ENCODE measurements around the gene GABRE.
"Not testable (repeated sequence)": the region's sequence is repeated elsewhere in the genome, so short reads cannot be mapped to it uniquely, and the experiment has no call there.

GABRE gene

DNA sequence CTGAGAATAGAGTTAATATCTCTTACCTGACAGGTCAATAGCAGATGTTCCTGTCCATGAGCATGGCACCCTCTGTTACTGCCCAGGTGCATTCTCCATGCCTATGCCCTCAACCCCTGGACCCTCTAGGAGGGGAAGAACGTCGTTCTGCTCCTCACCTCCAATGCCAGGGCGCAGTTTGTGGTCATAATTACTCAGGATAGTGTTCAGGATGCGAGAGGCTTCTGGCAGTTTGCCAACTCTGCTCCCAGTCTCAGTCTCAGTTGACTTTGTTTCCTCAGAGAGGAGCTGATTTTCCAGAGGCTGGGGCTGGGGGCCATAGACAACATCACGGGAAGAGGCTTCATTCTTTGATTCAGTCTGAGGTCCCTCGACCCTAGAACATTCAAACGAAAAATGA is 4.4 kb downstream of the GABRE start:
- no peak for DNase-seq (ENCODE audit: low read depth in 1 of 2, low spot score in 1 of 2)

DNA sequence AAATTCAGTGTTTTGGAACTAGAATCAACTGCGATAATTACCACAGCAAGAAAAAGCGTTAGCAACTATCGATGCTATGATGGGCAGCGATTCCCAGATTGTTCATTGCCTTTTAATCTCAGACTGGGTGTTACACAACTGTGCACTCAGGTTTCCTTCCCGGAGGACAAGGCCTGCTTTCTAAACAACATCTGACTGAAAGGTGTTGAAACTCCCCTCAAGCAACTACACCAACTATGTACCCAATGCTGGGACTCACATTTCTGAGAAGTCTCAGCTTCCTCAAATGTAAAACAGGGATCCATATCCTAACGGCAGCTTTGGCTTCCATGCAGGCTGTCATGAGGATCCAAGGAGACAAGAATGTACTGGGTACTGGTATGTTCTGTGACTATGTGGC is 8.2 kb downstream of the GABRE start:
- no peak for DNase-seq (ENCODE audit: low read depth in 1 of 2, low spot score in 1 of 2)

DNA sequence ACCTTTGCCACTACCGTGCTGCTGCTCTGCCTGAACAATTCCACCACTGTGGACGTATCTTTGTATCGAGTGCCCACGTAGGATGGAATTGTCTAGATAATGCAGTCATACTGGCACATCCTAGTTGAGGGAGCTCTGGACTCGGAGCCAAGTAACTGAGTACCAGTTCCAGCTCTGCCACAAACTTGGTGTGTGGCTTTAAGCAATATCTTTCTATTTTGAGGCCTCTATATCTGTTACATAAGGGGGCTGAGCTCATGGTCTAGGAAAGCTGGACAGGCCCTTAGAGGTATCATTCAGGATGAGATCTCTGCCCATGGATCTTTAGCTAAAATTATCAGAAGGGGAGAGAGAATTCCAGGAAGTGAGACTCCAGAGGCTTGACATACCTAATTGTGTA is 12.4 kb downstream of the GABRE start:
- no peak for DNase-seq (ENCODE audit: low read depth in 1 of 2, low spot score in 1 of 2)

DNA sequence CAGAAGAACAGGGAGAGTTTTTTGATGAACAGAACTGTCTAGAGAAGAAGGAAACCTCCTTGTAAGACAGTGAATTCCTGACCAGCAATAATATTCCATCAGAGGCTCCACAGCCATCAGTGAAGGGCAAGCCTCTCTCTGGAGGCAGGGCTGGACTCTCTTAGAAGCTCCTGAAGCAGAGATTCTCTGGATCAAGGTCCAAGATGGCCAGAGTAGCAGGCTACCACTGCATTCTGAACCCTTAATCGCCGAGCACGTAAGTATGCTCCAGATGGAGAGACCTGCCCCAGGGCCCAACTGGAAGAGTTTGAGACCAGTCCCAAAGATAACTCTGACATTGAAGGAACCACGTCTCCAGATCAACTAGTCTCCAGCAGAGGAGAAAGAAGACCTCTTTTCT is 16.4 kb downstream of the GABRE start:
- no peak for DNase-seq (ENCODE audit: low read depth in 1 of 2, low spot score in 1 of 2)

DNA sequence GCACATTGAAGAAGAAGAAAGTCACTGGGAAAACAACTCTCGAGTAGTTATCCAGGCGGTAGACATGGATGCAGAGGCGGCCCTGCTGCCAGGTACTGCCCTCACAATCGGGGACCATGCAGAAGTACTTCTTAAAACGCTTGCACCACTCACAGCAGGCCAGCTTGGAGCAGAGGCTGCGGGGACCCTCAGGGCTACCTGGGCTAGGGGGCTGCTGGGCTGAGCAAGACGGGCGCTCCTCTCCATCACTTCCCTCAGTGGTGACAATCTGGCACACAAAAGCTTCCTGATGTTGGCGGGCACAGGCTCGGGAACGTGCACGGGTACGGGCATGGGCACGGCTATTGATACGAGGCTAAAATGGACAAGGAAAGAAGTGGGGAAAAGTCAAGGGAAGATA is 19.7 kb downstream of the GABRE start:
- no peak for DNase-seq (ENCODE audit: low read depth in 1 of 2, low spot score in 1 of 2)

DNA sequence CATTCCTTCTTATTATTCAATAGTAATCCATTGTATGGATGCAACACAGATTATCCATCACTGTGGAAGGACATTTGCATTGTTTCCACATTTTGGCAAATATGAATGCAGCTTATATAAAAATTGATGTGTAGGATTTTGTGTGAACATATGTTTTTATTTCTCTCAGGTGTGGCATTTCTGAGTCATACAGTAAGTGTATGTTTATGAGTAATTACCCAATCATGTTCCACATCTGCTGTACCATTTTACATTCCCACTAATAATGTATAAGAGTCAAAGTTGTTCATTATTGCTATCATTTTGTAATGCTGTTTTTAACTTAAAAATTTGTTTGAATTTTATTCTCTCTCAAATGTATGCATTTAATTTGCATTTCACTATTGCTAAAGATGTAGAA is 36.3 kb downstream of the GABRE start:
- DNase-seq (ENCODE audit: low read depth in 1 of 2, low spot score in 1 of 2): no peak

DNA sequence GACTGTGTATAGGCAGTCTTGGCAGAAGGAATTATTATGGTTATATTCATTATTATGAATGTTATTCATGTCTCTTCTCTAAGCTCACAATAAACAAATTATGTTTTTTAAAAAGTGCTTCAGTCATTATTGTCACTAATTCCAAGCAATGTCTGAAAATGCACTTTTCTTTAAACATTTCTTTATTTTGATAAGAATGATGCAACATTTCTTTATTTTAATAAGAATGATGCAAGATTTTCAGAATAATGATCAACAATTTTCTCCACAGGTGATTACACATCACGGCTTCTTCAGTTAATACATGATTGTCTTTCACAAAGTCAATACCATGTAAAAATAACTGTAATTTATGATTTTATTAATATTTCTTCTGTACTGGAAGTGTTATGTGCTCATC is 39.1 kb downstream of the GABRE start:
- DNase-seq (ENCODE audit: low read depth in 1 of 2, low spot score in 1 of 2): no peak

DNA sequence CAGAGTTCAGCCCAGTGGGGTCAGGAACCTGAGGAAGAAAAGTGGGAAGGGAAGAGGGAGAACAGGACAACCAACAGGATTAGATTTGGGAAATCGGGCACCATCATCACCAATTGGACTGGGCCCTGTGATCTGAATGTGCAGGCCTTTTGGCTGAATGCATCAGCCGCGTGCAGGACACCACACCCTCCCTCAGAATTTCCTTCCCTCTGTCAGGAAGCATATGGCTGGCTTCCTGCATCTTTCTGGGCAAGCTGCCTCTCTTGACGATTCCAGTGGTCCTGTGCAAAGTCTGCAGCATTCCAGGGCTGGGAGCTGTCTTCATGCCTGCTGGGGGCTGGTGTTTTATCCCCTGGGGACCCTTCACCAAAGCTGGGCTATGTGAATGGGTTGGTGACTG is 45.4 kb downstream of the GABRE start:
- DNase-seq (ENCODE audit: low read depth in 1 of 2, low spot score in 1 of 2): no peak

DNA sequence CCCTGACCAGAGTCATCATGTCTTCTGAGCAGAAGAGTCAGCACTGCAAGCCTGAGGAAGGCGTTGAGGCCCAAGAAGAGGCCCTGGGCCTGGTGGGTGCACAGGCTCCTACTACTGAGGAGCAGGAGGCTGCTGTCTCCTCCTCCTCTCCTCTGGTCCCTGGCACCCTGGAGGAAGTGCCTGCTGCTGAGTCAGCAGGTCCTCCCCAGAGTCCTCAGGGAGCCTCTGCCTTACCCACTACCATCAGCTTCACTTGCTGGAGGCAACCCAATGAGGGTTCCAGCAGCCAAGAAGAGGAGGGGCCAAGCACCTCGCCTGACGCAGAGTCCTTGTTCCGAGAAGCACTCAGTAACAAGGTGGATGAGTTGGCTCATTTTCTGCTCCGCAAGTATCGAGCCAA is 50.8 kb downstream of the GABRE start:
- DNase-seq (ENCODE audit: low read depth in 1 of 2, low spot score in 1 of 2): no peak

DNA sequence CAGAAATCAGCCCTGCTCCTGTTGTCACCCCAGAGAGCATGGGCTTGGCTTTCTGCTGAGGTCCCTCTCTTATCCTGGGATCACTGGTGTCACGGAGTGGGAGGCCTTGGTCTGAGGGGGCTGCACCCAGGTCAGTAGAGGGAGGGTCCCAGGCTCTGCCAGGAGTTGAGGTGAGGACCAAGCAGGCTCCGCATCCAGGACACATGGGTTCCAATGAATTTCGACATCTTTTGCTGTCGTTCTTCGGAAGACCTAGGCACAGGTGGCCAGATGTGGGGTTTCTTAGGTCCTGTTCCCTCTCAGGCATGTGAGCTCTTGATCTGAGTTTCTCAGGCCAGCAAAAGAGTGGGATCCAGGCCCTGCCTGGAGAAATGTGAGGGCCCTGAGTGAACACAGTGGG is 51.8 kb downstream of the GABRE start:
- DNase-seq (ENCODE audit: low read depth in 1 of 2, low spot score in 1 of 2): no peak

DNA sequence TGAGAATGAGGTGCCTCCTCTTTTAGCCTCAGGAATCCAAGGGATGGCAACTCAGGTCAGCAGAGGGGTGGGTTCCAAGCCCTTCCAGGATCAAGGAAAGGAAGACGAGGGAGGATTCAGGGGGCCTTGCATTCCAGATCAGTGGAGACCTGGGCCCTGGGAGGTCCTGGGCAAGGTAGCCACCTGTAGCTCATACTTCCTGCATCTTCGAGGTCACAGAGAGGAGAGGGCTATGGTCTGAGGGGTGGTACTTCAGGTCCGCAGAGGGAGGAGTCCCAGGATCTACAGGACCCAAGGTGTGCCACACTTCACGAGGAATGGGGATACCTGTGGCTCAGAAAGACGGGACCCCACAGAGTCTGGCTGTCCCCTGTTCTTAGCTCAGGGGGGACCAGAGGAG is 52.6 kb downstream of the GABRE start:
- no peak for DNase-seq (ENCODE audit: low read depth in 1 of 2, low spot score in 1 of 2)

DNA sequence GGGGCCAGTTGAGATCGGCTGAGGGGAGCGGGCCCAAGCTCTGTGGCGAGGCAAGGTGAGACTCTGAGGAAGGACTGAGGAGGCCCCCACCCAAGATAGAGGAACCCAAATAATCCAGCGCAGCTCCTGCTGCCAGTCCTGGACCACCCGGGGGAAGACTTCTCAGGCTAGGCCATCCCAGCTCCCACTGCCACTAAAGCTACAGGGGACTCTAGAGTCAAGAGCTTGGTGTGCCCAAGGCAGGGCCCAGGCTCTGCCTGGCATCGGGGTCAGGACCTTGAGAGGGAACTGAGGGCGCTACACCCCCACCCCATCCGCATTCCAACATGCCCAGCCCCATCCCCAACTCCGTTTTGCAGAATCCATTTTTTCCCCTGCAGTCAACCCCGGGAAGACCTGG is 53.2 kb downstream of the GABRE start:
- DNase-seq (ENCODE audit: low read depth in 1 of 2, low spot score in 1 of 2): no peak

DNA sequence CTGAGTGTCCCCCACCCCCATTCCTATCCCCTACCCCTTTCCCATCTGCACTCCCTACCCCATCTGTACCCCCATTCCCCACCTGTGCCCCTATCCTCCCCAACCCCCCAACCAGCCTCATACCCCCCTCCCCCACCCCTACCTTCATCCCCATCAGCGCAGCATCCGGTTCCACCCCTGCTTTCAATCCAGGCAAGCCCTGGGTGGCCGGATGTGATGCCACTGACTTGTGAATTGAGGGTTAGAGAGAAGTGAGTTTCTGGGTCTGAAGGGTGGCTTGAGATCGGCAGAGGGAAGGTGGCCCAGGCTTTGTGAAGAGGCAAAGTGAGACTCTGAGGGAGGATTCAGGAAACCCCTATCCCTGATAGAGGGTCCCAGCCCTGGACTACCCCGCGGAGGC is 53.9 kb downstream of the GABRE start:
- DNase-seq (ENCODE audit: low read depth in 1 of 2, low spot score in 1 of 2): no peak

DNA sequence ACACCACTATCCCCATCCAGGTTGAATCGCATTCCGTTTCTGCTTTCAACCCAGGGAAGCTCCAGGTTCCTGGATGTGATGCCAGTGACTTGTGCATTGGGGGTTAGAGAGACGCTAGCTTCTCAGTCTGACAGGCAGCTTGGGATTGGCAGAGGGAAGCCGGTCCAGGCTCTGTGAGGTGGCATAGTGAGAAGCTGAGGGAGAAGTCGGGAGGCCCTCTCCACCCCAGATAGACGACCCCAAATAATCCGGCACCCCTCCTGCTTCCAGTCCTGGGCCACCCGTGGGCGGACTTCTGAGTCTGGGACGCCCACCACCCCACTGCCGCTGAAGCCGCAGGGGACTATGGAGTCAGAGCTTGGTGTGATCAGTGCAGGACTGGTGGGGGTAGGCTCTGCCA is 54.4 kb downstream of the GABRE start:
- no peak for DNase-seq (ENCODE audit: low read depth in 1 of 2, low spot score in 1 of 2)

DNA sequence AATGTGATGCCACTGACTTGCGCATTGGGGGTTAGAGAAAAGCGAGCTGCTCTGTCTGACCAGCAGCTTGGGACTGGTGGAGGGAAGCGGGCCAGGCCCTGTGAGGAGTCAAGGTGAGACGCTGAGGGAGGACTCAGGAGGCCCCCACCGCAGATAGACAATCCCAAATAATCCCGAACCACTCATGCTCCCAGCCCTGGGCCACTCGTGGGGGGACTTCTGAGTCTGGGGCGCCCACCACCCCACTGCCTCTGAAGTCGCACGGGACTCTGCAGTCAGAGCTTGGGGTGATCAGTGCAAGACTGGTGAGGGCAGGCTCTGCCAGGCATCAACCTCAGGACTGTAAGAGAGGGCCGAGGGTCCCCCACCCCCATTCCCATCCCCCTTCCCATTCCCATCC is 54.9 kb downstream of the GABRE start:
- no peak for DNase-seq (ENCODE audit: low read depth in 1 of 2, low spot score in 1 of 2)

DNA sequence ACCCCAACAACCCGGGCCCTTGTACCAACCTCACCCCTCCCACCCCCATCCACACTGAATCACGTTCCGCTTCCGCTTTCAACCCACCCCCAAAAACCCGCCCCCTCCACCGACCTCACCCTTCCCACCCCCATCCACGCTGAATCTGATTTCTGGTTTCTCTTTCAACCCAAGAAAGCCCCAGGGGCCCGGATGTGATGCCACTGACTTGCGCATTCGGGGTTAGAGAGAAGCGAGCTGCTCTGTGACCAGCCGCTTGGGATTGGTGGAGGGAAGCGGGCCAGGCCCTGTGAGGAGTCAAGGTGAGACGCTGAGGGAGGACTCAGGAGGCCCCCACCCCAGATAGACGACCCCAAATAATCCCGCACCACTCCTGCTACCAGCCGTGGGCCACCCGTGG is 55.7 kb downstream of the GABRE start:
- DNase-seq (ENCODE audit: low read depth in 1 of 2, low spot score in 1 of 2): not testable (repeated sequence)

DNA sequence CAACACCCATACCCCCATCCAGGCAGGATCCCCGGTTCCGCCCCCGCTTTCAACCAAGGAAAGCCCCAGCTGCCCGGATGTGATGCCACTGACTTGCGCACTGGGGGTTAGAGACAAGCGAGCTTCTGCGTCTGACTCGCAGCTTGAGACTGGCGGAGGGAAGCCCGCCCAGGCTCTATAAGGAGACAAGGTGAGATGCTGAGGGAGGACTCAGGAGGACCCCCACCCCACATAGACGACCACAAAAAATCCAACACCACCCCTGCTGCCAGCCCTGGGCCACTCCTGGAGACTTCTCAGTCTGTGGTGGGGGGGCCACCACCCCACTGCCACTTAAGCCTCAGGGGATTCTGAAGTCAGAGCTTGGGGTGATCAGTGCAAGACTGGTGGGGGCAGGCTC is 61.7 kb downstream of the GABRE start, which contains the start of gene MAGEA4:
Gene MAGEA4, plus strand, starts transcription at position 110 of the 400 bp plus-strand sequence. CDS start 10,776 bp downstream, outside the sequence.
- DNase-seq (ENCODE audit: low read depth in 1 of 2, low spot score in 1 of 2): no peak

DNA sequence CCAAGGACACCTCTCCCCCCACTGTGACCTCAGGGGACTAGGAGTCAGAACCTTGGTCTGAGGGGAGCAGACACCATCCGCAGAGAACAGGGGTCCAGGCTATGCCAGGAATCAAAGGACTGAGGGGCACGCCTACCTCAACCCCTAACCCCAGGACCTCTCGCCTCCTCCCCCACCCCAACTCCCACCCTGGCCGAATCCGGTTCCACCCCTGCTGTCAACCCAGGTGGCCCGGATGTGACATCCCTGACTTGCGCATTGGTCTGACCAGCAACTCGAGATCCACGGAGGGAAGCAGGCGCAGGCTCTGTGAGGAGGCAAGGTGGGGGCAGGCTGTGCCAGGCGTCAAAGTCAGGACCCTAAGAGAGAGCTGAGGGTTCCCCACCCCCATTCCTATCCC is 62.3 kb downstream of the GABRE start:
- no peak for DNase-seq (ENCODE audit: low read depth in 1 of 2, low spot score in 1 of 2)

DNA sequence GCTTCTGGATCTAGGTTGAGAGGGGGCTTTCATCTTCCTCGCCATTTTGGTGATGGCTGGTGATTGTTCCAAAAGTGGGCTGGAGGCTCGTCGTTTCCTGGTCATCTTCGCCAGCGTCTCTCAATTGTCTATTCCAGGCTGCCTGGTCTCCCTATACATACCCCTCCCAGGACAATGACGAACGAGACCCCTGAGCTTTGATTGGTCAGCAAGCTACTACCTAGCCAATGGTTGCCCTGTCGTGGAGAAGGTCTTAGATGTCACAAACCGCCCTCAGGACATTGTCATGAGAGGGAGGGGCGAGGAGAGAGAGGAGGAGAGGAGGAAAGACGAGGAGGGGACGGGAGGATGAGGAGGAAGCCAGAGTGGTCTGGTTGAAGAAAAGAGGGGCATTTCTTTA is 69.5 kb downstream of the GABRE start:
- DNase-seq (ENCODE audit: low read depth in 1 of 2, low spot score in 1 of 2): no peak
